ENCODE measurements around the gene PRXL2C.
A peak's percentile ranks its signal among the peaks of the same experiment; 100 is the strongest.

PRXL2C gene

GRCh38 chr9:96626912-96627311 lies 28.2 kb downstream of the PRXL2C start:
- Histone ChIP-seq H3K27ac (ENCODE audit: low read length) (no peak overlapping the region), H2AFZ (ENCODE audit: low read depth, low read length) (no peak overlapping the region), H3K4me3 (ENCODE audit: low read length) (no peak overlapping the region), H3K4me1 (ENCODE audit: low read length) (no peaks in the 10 kb centered on the region), H3K79me2 (ENCODE audit: low read length) (no peaks in the 10 kb centered on the region), H3K9me3 (ENCODE audit: insufficient read depth, low read length) (no peaks in the 10 kb centered on the region), H3K27me3 (ENCODE audit: low read depth, low read length) (no peaks in the 10 kb centered on the region), H3K4me2 (ENCODE audit: low read length) (no peak overlapping the region), H4K20me1 (ENCODE audit: insufficient read depth, low read length) (no peaks in the 10 kb centered on the region), H3K9ac (ENCODE audit: low read length) (no peak overlapping the region), H3K36me3 (replicated peaks; ENCODE audit: low read depth, low read length) (no peaks in the 10 kb centered on the region)
- TF ChIP-seq CTCF (IDR thresholded peaks at IDR 0.05; ENCODE audit: low read depth, low read length) = no peak
- TF ChIP-seq EZH2phosphoT487 (IDR thresholded peaks at IDR 0.05; ENCODE audit: low read depth) = no peak

DNA sequence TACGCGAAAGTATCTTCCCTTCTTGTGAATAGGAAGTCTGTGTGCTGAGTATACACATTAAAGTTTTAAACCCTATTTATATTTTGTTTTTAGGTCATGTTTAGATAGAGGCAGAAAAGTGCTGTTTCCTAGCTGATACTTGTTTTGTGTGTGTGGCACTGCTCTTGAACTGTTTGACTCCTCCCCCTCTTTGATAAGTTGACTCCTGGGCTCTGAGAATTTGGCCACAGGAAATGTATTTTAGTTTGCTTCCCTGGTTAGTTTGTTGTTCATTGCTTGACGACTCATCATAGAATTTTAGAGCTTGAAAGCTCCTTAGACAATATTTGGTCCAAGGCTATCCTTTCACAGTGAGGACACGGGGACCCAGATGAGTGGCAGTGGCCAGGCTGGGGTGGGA lies 33.5 kb downstream of the PRXL2C start:
- Histone ChIP-seq H2AFZ (ENCODE audit: low read depth, low read length) (no peak overlapping the region), H3K4me3 (ENCODE audit: low read length) (no peak overlapping the region), H3K4me1 (ENCODE audit: low read length) (no peaks in the 10 kb centered on the region), H3K9me3 (ENCODE audit: insufficient read depth, low read length) (no peaks in the 10 kb centered on the region), H3K79me2 (ENCODE audit: low read length) (no peaks in the 10 kb centered on the region), H3K36me3 (replicated peaks; ENCODE audit: low read depth, low read length) (no peaks in the 10 kb centered on the region), H3K27me3 (ENCODE audit: low read depth, low read length) (no peaks in the 10 kb centered on the region), H3K9ac (ENCODE audit: low read length) (no peak overlapping the region), H4K20me1 (ENCODE audit: insufficient read depth, low read length) (no peaks in the 10 kb centered on the region), H3K27ac (ENCODE audit: low read length) (no peak overlapping the region), H3K4me2 (ENCODE audit: low read length) (no peak overlapping the region)
- TF ChIP-seq EZH2phosphoT487 (IDR thresholded peaks at IDR 0.05; ENCODE audit: low read depth) (no peak), CTCF (IDR thresholded peaks at IDR 0.05; ENCODE audit: low read depth, low read length) (no peak)

DNA sequence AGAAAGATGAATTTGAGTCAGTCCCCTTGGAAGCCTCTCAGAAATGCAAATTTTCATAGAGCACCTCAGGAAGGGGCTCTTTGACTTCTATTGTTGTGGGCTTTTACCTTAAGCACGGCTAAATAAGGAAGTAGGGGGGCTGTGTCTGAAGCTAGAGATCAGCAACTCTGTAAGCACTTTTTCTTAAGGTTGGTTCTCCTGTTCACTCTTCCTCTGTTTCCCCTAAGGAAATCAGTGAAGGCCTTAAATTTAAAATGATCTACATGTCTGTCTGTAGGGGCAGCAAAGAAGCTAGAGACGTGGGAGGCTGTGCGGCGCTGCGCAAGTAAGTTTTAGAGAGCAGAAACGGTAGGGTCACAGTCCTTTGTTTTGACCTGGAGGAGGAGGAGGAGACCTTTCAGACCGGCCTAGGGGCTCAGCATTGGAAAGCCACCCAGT lies 34.3 kb downstream of the PRXL2C start:
- Histone ChIP-seq H3K4me1 (ENCODE audit: low read length) (no peaks in the 10 kb centered on the region), H2AFZ (ENCODE audit: low read depth, low read length) (no peak overlapping the region), H3K4me2 (ENCODE audit: low read length) (no peak overlapping the region), H3K36me3 (replicated peaks; ENCODE audit: low read depth, low read length) (no peaks in the 10 kb centered on the region), H4K20me1 (ENCODE audit: insufficient read depth, low read length) (no peaks in the 10 kb centered on the region), H3K27ac (ENCODE audit: low read length) (no peak overlapping the region), H3K4me3 (ENCODE audit: low read length) (no peak overlapping the region), H3K27me3 (ENCODE audit: low read depth, low read length) (no peaks in the 10 kb centered on the region), H3K79me2 (ENCODE audit: low read length) (no peaks in the 10 kb centered on the region), H3K9ac (ENCODE audit: low read length) (no peak overlapping the region), H3K9me3 (ENCODE audit: insufficient read depth, low read length) (no peaks in the 10 kb centered on the region)
- TF ChIP-seq CTCF (IDR thresholded peaks at IDR 0.05; ENCODE audit: low read depth, low read length) (no peak), EZH2phosphoT487 (IDR thresholded peaks at IDR 0.05; ENCODE audit: low read depth) (no peak)

DNA sequence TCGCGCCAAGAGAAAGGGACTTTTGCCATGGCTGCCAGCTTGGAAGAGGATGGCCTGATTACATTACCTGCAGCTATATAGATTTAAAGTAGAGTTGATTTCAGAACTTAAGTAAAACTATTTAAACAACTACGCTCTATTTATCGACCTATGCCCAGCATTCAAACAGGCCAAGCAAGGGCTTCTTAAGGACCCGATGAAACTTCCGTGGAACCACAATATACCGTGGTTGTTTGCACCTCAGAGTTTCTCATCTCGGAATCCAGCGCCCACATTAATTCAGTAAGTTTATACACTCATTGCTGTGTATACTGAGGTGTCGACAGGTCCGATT lies 35.0 kb downstream of the PRXL2C start:
- Histone ChIP-seq H3K9ac (ENCODE audit: low read length) (no peak overlapping the region), H3K27ac (ENCODE audit: low read length) (no peak overlapping the region), H4K20me1 (ENCODE audit: insufficient read depth, low read length) (no peaks in the 10 kb centered on the region), H3K79me2 (ENCODE audit: low read length) (no peaks in the 10 kb centered on the region), H3K27me3 (ENCODE audit: low read depth, low read length) (no peaks in the 10 kb centered on the region), H2AFZ (ENCODE audit: low read depth, low read length) (peak overlapping the region; percentile 24; the same call in 1 of the 2 replicates), H3K4me2 (ENCODE audit: low read length) (peak overlapping the region; percentile 3), H3K4me3 (ENCODE audit: low read length) (peak overlapping the region; percentile 71), H3K9me3 (ENCODE audit: insufficient read depth, low read length) (no peaks in the 10 kb centered on the region), H3K36me3 (replicated peaks; ENCODE audit: low read depth, low read length) (no peaks in the 10 kb centered on the region), H3K4me1 (ENCODE audit: low read length) (no peaks in the 10 kb centered on the region)
- TF ChIP-seq EZH2phosphoT487 (IDR thresholded peaks at IDR 0.05; ENCODE audit: low read depth) (no peak), CTCF (IDR thresholded peaks at IDR 0.05; ENCODE audit: low read depth, low read length) (no peak)
